GM23338 (cell line): ENCODE measurements around the gene PITHD1.

ENCODE experiments used
- CREB1 ChIP-seq: fragments of 250-450 bp; sonication (Bioruptor Pico); IDR thresholded peaks from 2 replicates; pipeline ENCODE4 v1.5.0; 2020; ENCODE audit warnings: low read depth, mild to moderate bottlenecking, moderate library complexity
- CTCF ChIP-seq, 2 experiments: fragments of 200-600 bp in 1 of 2; sonication (generic) in 1 of 2; conservative IDR thresholded peaks; 2 replicates each; pipeline versions ENCODE4 v1.5.1 to v1.6.1; 2016 to 2017; ENCODE audit warnings: antibody characterized with exemption in 2 of 2, low read depth in 2 of 2, mild to moderate bottlenecking in 2 of 2, moderate library complexity in 1 of 2
- ETS1 ChIP-seq: IDR thresholded peaks from 2 replicates; pipeline ENCODE4 v1.6.1; 2016; ENCODE audit warnings: antibody characterized with exemption
- EZH2 ChIP-seq: fragments of 200-600 bp; sonication (generic); IDR thresholded peaks from one replicate; pipeline ENCODE4 v1.8.0; 2017; ENCODE audit warnings: antibody characterized with exemption, mild to moderate bottlenecking, low read depth; ENCODE audit not compliant: unreplicated experiment
- EZH2phosphoT487 ChIP-seq: fragments of 200-600 bp; sonication (generic); IDR thresholded peaks from one replicate; pipeline ENCODE4 v1.8.1; 2018; ENCODE audit warnings: antibody characterized with exemption; ENCODE audit not compliant: unreplicated experiment
- JUNB ChIP-seq: IDR thresholded peaks from one replicate; pipeline ENCODE4 v1.6.1; 2016; ENCODE audit warnings: antibody characterized with exemption; ENCODE audit not compliant: unreplicated experiment
- NANOG ChIP-seq: IDR thresholded peaks from 2 replicates; pipeline ENCODE4 v1.6.1; 2016; ENCODE audit warnings: antibody characterized with exemption, borderline replicate concordance
- POLR2AphosphoS5 ChIP-seq: IDR thresholded peaks from 2 replicates; pipeline ENCODE4 v1.6.1; 2016; ENCODE audit warnings: antibody characterized with exemption, low read depth
- REST ChIP-seq: IDR thresholded peaks from one replicate; pipeline ENCODE4 v1.6.1; 2018; ENCODE audit warnings: antibody characterized with exemption; ENCODE audit not compliant: unreplicated experiment
- STAT1 ChIP-seq: IDR thresholded peaks from one replicate; pipeline ENCODE4 v1.6.1; 2016; ENCODE audit warnings: antibody characterized with exemption; ENCODE audit not compliant: unreplicated experiment
- ZNF114 ChIP-seq: fragments of 250-450 bp; sonication (Bioruptor Pico); IDR thresholded peaks from 2 replicates; pipeline ENCODE4 v1.5.0; 2020; ENCODE audit warnings: mild to moderate bottlenecking, moderate library complexity
- ZNF331 ChIP-seq: fragments of 250-450 bp; sonication (Bioruptor Pico); IDR thresholded peaks from 2 replicates; pipeline ENCODE4 v1.5.0; 2020; ENCODE audit warnings: low read depth, mild to moderate bottlenecking, moderate library complexity
- ZNF462 ChIP-seq: fragments of 250-450 bp; sonication (Bioruptor Pico); IDR thresholded peaks from 2 replicates; pipeline ENCODE4 v1.5.0; 2020; ENCODE audit warnings: mild to moderate bottlenecking, moderate library complexity

GRCh38 chr1:23797478-23798448 is 19.5 kb downstream of the PITHD1 start:
- TF ChIP-seq CTCF (conservative IDR thresholded peaks at IDR 0.05; ENCODE audit: low read depth in 2 of 2) (no peak), REST (no peak), ETS1 (no peak), ZNF114 (CRISPR knock-in tag) (no peak), POLR2AphosphoS5 (no peak), EZH2 (no peak), CREB1 (no peak), EZH2phosphoT487 (no peak), STAT1 (no peak), ZNF331 (no peak), ZNF462 (CRISPR knock-in tag) (no peak), JUNB (no peak), NANOG (no peak)
